Measurements from ENCODE around the gene ZNF44. TPM values are rescaled to one million over a fixed set of nuclear protein-coding genes. Genes with fewer than 3 reads are reported as not detected.

Gene ZNF44
- total RNA-seq (2014; rRNA removed; shearing (Covaris generic)) (3.8 and 4.1 TPM in 2 replicates), polyA plus RNA-seq (2016; fragmentation: Nextera tagmentation; extraction: Ambion mirVana) (3.4 and 4.3 TPM in 2 replicates)
- long read RNA-seq, partial matches to known transcripts: 0 of 2 reads
- long read RNA-seq, other reads (novel, unspliced or antisense): 0 of 2 reads

DNA sequence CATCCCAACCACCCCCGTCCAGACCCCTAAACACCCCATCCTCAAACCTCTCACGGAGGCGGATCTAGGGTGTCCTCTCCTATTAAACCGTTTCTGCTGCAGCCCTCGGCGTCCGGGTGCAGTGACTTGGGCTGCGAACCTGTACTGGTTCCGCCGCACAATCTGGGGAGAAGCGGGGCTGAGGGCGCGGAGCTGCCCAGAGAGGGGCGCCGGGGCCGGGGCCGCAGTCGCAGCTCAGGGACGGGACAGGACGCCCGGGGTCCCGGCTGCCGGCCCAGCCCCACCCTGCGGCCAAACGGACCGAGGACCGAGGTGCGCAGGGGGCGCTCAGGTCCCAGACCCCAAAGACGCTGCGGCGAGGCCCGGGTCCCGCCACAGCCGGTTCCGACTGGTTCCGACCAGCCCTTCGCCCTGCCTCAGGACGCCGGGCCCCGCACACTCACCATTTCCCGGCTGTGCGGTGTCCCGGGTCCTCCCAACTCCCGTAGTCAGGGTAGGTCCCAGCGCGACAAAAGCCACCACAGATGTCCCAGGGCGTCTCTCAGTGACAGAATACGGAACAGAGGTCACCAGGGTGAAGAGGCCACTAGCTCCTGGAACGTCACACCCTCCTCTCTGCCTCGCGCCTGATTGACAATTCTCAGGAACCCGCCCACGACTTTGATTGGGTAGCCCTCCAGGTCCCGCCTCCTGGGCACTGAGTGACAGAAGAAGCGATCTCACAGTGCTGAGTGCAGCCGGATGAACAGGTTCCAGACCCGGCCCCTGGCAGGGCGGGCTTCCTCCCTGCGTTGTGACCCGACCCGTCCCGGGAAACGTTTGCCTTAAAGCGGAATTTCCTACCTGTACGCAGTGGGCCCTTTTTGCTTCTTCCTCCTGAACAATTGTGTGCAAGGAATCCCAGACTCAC, at the start of gene ZNF44:
Gene ZNF44, minus strand, starts transcription at position 635 of the 910 bp plus-strand sequence. Its CDS starts 189 bp downstream, at position 446.
- peak; percentile 68 for TF ChIP-seq POLR2AphosphoS5 (IDR thresholded peaks at IDR 0.05; ENCODE audit: low read depth)
- no peak for TF ChIP-seq STAT1 (IDR thresholded peaks at IDR 0.05; ENCODE audit: unreplicated experiment)
- no peak for TF ChIP-seq EZH2 (IDR thresholded peaks at IDR 0.05; ENCODE audit: low read depth, unreplicated experiment)
- Mint-ChIP-seq H3K27me3 (ENCODE audit: insufficient read depth, low read depth, poor library complexity) (peaks cover 14% of the 10 kb centered on the region), H3K36me3 (ENCODE audit: low read depth) (peaks cover 44% of the 10 kb centered on the region), H3K4me1 (no peaks in the 10 kb centered on the region; the same call in 2 of the 3 replicates), H3K9me3 (peaks cover 92% of the 10 kb centered on the region), H3K27ac (no peak within 1 kb of the TSS), H3K4me3 (peak within 1 kb of the TSS; percentile 85)
- no peaks in the 10 kb centered on the region; the same call in 1 of the 2 replicates for H3F3A ChIP-seq (replicated peaks; ENCODE audit: low read depth)
- no peaks in the 10 kb centered on the region for H3K9me2 ChIP-seq (ENCODE audit: insufficient read depth)
- DNase-seq (ENCODE audit: low spot score): peak; percentile 99
- peak; percentile 96 for ATAC-seq
- H2AFZ ChIP-seq: peak within 1 kb of the TSS; percentile 96
- no peaks in the 10 kb centered on the region; the same call in 1 of the 2 replicates for H4K20me1 ChIP-seq (replicated peaks; ENCODE audit: insufficient read depth)
- H3K36me3 ChIP-seq (ENCODE audit: insufficient read depth): no peaks in the 10 kb centered on the region
- peak within 1 kb of the TSS; percentile 93 for H3K4me3 ChIP-seq
- peaks cover 31% of the 10 kb centered on the region for H3K79me2 ChIP-seq (replicated peaks; ENCODE audit: insufficient read depth)
- peaks cover 15% of the 10 kb centered on the region; the same call in 1 of the 2 replicates for H3K4me1 ChIP-seq (ENCODE audit: insufficient read depth)
- H3K27me3 ChIP-seq (ENCODE audit: insufficient read depth): no peaks in the 10 kb centered on the region
- H3K27ac ChIP-seq (ENCODE audit: low read depth): 0 out of 2 replicates have a peak within 1 kb of the TSS, but pooled peaks have one; percentile 41
- H3K4me2 ChIP-seq: peak within 1 kb of the TSS; percentile 93

DNA sequence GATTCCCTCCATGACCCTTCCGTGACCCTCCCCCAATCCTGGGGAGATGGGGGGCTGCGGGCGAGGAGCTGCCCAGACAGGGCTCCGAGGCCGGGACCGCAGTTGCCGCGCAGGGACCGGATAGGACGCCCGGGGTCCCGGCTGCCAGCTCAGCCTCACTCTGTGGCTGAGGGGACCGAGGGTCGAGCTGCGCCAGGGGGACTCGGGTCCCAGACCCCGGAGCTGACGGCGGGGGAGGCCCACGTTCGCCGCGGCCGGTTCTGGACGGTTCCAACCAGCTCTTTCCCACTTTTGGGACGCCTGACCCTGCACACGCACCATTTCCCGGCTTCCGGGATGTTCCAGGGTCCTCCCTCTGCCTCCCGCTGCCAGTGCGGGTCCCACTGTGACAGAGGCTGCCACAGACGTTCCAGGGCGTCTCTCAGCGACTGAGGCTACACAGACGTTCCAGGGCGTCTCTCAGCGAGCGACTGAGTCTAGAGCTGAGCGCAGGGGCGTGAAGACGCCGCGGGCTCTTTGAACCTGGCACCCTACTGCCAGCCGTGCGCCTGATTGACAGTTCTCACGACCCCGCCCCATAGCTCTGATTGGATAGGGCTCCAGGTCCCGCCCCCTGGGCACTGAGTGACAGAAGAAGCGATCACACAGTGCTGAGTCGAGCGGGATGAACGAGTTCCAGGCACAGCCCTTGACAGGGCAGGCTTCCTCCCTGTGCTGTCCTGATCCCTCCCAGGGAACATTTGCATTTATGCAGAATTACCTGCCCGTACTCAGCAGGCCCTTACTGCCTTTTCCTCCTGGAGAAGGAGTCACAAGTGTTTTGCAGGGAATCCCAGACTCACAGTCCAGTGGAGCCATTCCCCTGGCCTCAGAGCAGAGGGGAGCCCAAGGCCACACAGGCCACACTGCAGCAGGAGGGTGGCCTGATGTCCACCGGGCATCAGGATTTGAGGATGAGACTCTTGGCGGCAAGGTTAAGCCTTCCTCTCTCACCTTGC, 38.8 kb upstream of the ZNF44 start, which contains the start of gene ZNF563:
Gene ZNF563, minus strand, starts transcription at position 472 of the 998 bp plus-strand sequence. Its CDS starts 151 bp downstream, at position 321.
- Mint-ChIP-seq H3K27ac (no peak within 1 kb of the TSS), H3K4me1 (no peaks in the 10 kb centered on the region), H3K27me3 (ENCODE audit: insufficient read depth, low read depth, poor library complexity) (peaks cover 4% of the 10 kb centered on the region), H3K4me3 (peak within 1 kb of the TSS; percentile 71; the same call in 2 of the 3 replicates), H3K9me3 (peaks cover 86% of the 10 kb centered on the region), H3K36me3 (ENCODE audit: low read depth) (peaks cover 24% of the 10 kb centered on the region)
- Histone ChIP-seq H3K27ac (ENCODE audit: low read depth) (no peak within 1 kb of the TSS), H3K4me1 (ENCODE audit: insufficient read depth) (peaks cover 7% of the 10 kb centered on the region), H3K79me2 (replicated peaks; ENCODE audit: insufficient read depth) (no peaks in the 10 kb centered on the region), H3F3A (replicated peaks; ENCODE audit: low read depth) (no peaks in the 10 kb centered on the region), H3K4me3 (peak within 1 kb of the TSS; percentile 66), H2AFZ (peak within 1 kb of the TSS; percentile 87), H3K27me3 (ENCODE audit: insufficient read depth) (peaks cover 13% of the 10 kb centered on the region), H3K9me2 (ENCODE audit: insufficient read depth) (no peaks in the 10 kb centered on the region), H4K20me1 (replicated peaks; ENCODE audit: insufficient read depth) (no peaks in the 10 kb centered on the region), H3K4me2 (peak within 1 kb of the TSS; percentile 91), H3K36me3 (ENCODE audit: insufficient read depth) (no peaks in the 10 kb centered on the region)
- ATAC-seq (peak; percentile 99), DNase-seq (ENCODE audit: low spot score) (peak; percentile 100)
- TF ChIP-seq REST (IDR thresholded peaks at IDR 0.05; ENCODE audit: unreplicated experiment) (no peak), EZH2phosphoT487 (IDR thresholded peaks at IDR 0.05; ENCODE audit: unreplicated experiment) (no peak), POLR2AphosphoS5 (IDR thresholded peaks at IDR 0.05; ENCODE audit: low read depth) (peak; percentile 84), JUNB (IDR thresholded peaks at IDR 0.05; ENCODE audit: unreplicated experiment) (no peak), CREB1 (CRISPR knock-in tag; IDR thresholded peaks at IDR 0.05; ENCODE audit: low read depth) (no peak)
- TF ChIP-seq, protein P1, sequence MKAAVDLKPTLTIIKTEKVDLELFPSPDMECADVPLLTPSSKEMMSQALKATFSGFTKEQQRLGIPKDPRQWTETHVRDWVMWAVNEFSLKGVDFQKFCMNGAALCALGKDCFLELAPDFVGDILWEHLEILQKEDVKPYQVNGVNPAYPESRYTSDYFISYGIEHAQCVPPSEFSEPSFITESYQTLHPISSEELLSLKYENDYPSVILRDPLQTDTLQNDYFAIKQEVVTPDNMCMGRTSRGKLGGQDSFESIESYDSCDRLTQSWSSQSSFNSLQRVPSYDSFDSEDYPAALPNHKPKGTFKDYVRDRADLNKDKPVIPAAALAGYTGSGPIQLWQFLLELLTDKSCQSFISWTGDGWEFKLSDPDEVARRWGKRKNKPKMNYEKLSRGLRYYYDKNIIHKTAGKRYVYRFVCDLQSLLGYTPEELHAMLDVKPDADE (IDR thresholded peaks at IDR 0.05): no peak

Measured in GM23338 (cell line).